ENCODE data around the gene ABHD6.

GRCh38 chr3:58256511-58256910, 18.9 kb downstream of the ABHD6 start:
- TF ChIP-seq, protein P1, sequence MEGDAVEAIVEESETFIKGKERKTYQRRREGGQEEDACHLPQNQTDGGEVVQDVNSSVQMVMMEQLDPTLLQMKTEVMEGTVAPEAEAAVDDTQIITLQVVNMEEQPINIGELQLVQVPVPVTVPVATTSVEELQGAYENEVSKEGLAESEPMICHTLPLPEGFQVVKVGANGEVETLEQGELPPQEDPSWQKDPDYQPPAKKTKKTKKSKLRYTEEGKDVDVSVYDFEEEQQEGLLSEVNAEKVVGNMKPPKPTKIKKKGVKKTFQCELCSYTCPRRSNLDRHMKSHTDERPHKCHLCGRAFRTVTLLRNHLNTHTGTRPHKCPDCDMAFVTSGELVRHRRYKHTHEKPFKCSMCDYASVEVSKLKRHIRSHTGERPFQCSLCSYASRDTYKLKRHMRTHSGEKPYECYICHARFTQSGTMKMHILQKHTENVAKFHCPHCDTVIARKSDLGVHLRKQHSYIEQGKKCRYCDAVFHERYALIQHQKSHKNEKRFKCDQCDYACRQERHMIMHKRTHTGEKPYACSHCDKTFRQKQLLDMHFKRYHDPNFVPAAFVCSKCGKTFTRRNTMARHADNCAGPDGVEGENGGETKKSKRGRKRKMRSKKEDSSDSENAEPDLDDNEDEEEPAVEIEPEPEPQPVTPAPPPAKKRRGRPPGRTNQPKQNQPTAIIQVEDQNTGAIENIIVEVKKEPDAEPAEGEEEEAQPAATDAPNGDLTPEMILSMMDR (IDR thresholded peaks at IDR 0.05; ENCODE audit: insufficient read depth, low read length, poor library complexity, severe bottlenecking): no peak
- no peak for TF ChIP-seq EZH2phosphoT487 (conservative IDR thresholded peaks at IDR 0.05; ENCODE audit: low read length)

Data from SU-DHL-6 (cell line).